ENCODE data around the gene MAPK8.

- TF ChIP-seq FOXK2 (IDR thresholded peaks at IDR 0.05) (no peak), HDGF (IDR thresholded peaks at IDR 0.05; ENCODE audit: borderline replicate concordance) (no peak), L3MBTL2 (conservative IDR thresholded peaks at IDR 0.05) (no peak)
Measured at GRCh38 chr10:48299692-48300091, 6.8 kb upstream of the MAPK8 start.
